Measurements from ENCODE around the gene PCDHGC4.

The PCDHGC4 gene

DNA sequence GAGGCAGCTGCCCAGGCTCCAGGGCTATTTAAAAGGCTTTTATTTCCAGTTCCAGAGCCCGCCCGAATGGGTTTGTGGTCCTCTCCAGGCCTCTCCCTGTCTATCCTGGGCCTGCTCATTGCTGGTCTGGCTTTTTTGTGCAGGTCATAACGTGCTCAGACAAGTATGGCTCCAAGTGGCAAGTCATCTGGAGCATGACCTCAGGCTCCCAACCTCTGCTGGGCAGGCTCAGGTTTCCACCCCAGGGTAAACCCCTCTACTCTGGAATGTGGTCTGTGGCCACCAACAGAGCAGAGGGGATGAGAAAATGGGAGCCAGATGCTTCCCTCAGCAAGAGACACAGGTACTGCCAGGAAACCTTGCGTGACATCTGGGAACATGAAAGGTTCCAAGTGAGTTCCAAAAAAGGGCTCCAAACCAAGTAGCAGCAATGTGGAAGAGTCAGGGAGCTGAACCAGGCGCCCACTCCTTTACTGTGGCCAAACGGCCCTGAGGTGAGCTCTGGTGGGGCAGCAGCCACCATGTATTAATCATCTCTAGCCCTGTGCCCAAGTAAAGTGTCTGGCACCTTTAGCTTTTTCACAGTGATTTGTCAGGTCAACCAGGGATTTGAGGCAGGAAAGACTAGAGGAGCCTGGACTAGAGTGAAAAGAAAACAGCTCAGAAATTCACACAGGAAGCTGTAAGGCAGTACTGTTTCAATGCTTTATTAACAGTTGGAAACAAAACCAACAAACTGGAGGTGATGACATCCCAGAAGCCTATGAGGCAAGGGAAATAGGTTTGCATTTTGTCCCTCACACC, 29.7 kb downstream of the PCDHGC4 start:
- Histone ChIP-seq H3K4me3 (replicated peaks; ENCODE audit: low read depth, low read length) (no peak overlapping the region; the same call in 1 of the 2 replicates), H3K36me3 (ENCODE audit: control insufficient read depth, insufficient read depth, low read length) (peaks cover 11% of the 10 kb centered on the region), H3K27me3 (replicated peaks; ENCODE audit: control insufficient read depth, insufficient read depth, low read length) (no peaks in the 10 kb centered on the region)
- no peak for TF ChIP-seq CTCF (IDR thresholded peaks at IDR 0.05; ENCODE audit: insufficient read depth, low read length, poor library complexity, severe bottlenecking)
- no peak for DNase-seq (ENCODE audit: extremely low read depth, insufficient read length)

DNA sequence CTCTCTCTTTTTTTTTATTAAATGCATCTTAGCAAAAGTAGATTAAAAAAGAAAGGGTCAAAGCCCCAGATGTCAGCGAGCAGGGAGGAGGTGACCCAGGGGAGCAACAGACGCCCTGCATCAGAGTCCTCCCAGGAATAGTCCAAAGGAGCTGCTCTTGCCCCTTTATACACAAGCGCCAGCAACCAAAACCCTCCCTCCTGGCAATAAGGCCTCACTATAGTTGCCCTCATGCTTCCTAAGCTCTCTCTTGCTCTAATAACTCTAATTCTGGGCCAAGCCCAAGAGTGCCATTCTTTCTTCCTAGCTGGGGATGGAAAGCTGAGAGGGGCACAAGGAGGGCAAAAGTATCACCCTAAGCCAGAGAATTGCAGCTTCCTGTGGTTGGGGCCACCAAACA, 30.3 kb downstream of the PCDHGC4 start:
- peaks cover 13% of the 10 kb centered on the region for H3K36me3 ChIP-seq (ENCODE audit: control insufficient read depth, insufficient read depth, low read length)
- TF ChIP-seq CTCF (IDR thresholded peaks at IDR 0.05; ENCODE audit: insufficient read depth, low read length, poor library complexity, severe bottlenecking), result no peak
- DNase-seq (ENCODE audit: extremely low read depth, insufficient read length), result no peak
- H3K4me3 ChIP-seq (replicated peaks; ENCODE audit: low read depth, low read length), result no peak overlapping the region
- no peaks in the 10 kb centered on the region for H3K27me3 ChIP-seq (replicated peaks; ENCODE audit: control insufficient read depth, insufficient read depth, low read length)

- no peaks in the 10 kb centered on the region for H3K27me3 ChIP-seq (replicated peaks; ENCODE audit: control insufficient read depth, insufficient read depth, low read length)
- H3K4me3 ChIP-seq (replicated peaks; ENCODE audit: low read depth, low read length), result no peak overlapping the region
- TF ChIP-seq CTCF (IDR thresholded peaks at IDR 0.05; ENCODE audit: insufficient read depth, low read length, poor library complexity, severe bottlenecking), result no peak
- H3K36me3 ChIP-seq (ENCODE audit: control insufficient read depth, insufficient read depth, low read length), result peaks cover 16% of the 10 kb centered on the region
- DNase-seq (ENCODE audit: extremely low read depth, insufficient read length), result no peak
Measured at GRCh38 chr5:141515946-141516671, 31.3 kb downstream of the PCDHGC4 start.

DNA sequence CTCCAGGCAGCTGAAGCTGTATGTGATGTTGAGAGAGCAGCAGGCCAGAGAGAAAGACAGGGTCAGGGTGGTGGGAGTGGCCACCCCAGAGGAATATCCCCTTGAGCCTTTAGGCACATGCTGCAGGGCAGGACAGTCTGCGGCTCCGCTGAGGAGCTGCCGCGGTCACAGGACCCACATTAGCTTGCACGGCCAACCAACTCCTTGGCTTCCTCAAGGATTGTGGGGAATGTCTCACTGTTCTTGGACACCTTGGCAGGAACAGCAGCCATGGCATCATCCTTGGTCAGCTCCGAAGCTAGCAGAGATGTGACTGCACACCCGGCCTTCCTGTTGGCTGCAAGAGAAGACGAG, 31.8 kb downstream of the PCDHGC4 start:
- H3K36me3 ChIP-seq (ENCODE audit: control insufficient read depth, insufficient read depth, low read length), result peaks cover 17% of the 10 kb centered on the region
- H3K4me3 ChIP-seq (replicated peaks; ENCODE audit: low read depth, low read length), result no peak overlapping the region
- DNase-seq (ENCODE audit: extremely low read depth, insufficient read length), result no peak
- H3K27me3 ChIP-seq (replicated peaks; ENCODE audit: control insufficient read depth, insufficient read depth, low read length), result no peaks in the 10 kb centered on the region
- no peak for TF ChIP-seq CTCF (IDR thresholded peaks at IDR 0.05; ENCODE audit: insufficient read depth, low read length, poor library complexity, severe bottlenecking)

DNA sequence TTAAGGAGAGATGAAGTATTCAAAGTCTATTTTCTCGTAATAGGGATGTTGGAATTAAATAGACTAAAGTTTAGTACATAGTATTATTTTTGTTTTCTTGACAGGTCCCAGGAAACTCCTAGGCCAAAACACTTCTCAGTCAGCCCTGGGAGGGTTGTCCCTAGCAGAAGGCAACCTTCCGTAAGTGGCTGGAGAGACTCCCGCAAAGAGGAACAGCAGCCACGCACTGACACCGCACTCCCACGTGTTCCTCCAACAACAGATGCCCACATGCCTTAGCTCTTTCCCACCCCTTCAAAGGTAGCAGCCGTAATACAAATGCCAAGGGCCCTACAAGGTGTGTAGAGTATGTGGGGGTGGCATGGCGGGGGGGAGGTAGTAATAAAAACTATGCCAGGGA, 32.5 kb downstream of the PCDHGC4 start:
- Histone ChIP-seq H3K27me3 (replicated peaks; ENCODE audit: control insufficient read depth, insufficient read depth, low read length) (no peaks in the 10 kb centered on the region), H3K36me3 (ENCODE audit: control insufficient read depth, insufficient read depth, low read length) (peaks cover 19% of the 10 kb centered on the region), H3K4me3 (replicated peaks; ENCODE audit: low read depth, low read length) (no peak overlapping the region)
- no peak for DNase-seq (ENCODE audit: extremely low read depth, insufficient read length)
- no peak for TF ChIP-seq CTCF (IDR thresholded peaks at IDR 0.05; ENCODE audit: insufficient read depth, low read length, poor library complexity, severe bottlenecking)
